Cardiac fibroblast (primary cell): ENCODE results near the gene MRTFB.

Experiments used
- DNase-seq, 2 donors: peaks; one replicate each; pipeline versions ENCODE4 v3.0.0 to v3.0.0-alpha.2; 2010; ENCODE audit warnings: low read depth in 2 of 2
- H3K4me3 ChIP-seq, 2 donors: replicated peaks in 1 of 2; 1 replicate in 1 of 2; 2 replicates in 1 of 2; pipeline ENCODE4 v1.5.1; 2011; ENCODE audit warnings: low read depth in 2 of 2, low read length in 2 of 2, mild to moderate bottlenecking in 2 of 2, moderate library complexity in 1 of 2
- TF ChIP-seq, protein P1 (sequence below): IDR thresholded peaks from one replicate; pipeline ENCODE4 v1.5.1; 2011; ENCODE audit warnings: low read depth, mild to moderate bottlenecking, low read length, inconsistent platforms

The MRTFB gene

DNA sequence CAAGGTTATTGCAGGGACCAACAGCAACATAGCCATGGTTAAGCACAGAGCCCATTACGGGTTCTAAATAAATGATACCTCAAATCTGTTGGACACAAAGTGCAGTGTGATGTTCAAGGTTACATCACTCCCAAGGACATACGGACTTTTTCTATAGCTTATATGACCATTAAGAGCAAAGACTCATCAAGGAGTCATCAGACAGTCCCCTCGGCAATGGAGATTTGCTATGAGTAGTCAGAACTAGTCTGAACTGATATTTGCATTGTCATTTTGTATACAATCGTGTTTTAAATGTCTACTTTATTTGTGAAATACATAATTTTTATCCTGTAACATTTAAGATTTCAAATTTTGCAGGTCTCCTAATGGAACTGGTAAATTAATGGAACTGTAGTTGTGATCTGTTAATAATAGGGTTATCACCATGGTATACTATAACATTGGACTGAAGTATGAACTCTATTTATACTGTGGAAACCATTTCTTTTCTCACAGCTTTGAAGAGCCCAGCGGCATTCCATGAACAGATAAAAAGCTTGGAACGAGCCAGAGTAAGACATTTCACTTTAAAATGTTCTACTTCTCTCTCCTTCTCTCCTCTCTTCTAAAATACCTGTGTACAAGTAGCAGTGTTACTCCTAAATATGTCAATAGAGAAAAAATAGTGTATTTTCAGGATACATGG lies 140.9 kb downstream of the MRTFB start:
- peak in 1 of 2 donors; percentile 30 for DNase-seq
- TF ChIP-seq, protein P1, sequence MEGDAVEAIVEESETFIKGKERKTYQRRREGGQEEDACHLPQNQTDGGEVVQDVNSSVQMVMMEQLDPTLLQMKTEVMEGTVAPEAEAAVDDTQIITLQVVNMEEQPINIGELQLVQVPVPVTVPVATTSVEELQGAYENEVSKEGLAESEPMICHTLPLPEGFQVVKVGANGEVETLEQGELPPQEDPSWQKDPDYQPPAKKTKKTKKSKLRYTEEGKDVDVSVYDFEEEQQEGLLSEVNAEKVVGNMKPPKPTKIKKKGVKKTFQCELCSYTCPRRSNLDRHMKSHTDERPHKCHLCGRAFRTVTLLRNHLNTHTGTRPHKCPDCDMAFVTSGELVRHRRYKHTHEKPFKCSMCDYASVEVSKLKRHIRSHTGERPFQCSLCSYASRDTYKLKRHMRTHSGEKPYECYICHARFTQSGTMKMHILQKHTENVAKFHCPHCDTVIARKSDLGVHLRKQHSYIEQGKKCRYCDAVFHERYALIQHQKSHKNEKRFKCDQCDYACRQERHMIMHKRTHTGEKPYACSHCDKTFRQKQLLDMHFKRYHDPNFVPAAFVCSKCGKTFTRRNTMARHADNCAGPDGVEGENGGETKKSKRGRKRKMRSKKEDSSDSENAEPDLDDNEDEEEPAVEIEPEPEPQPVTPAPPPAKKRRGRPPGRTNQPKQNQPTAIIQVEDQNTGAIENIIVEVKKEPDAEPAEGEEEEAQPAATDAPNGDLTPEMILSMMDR = no peak
- H3K4me3 ChIP-seq = no peak overlapping the region

DNA sequence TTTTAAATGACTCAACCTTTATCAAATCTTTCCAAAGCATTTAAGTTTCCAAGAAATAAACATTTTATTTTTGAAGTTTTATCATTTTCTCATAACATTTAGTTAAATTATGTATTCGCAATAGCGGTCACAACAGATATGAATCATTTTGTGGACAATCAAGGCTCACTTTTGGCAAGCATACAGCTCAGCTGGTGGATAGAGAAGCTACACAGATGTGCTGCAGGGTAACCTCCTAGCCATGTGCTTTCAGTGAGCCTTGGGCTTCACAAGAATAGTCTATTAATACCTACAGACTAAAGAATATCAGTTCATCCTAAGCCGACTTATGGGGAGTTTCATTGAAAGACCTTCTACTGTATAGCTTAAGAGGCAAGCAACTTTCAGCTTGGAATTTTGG lies 144.8 kb downstream of the MRTFB start:
- no peak for DNase-seq
- TF ChIP-seq, protein P1 = no peak
- no peak overlapping the region for H3K4me3 ChIP-seq

DNA sequence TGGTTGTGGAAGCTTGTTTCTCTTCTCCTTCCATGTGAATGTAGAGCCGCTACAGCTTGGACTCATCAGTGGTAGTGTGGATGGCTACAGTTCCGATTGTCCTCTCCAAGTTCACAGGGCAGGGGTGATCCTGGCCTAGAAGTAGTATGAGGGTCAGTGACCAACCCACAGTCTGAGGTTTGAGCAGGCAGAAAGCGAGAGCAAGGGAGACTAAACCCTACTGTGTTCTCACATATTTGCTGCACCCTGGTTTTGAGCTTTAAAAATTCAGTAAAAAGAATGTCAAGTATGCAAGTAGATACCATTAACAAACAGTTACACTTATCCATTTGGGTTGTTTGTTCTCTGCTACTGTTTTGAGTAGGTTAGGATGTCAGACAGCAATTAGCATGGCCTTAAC lies 148.9 kb downstream of the MRTFB start:
- TF ChIP-seq, protein P1 = no peak
- no peak overlapping the region for H3K4me3 ChIP-seq
- DNase-seq = no peak

DNA sequence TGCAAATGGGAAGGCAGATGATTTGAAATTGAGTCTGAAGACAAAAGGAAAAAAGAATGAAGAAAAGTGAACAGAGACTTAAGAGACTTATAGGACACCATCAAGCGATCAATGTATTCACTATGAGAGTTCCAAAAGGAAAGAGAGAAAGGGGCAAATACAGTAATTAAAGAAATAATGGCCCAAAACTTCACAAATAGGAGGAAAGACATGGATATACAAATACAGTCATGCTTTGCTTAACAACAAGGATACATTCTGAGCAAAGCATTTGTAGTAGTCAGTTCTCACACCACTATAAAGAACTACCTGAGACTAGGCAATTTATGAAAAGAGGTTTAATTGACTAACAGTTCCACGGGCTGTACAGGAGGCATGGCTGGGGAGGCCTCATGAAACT lies 152.5 kb downstream of the MRTFB start:
- H3K4me3 ChIP-seq = no peak overlapping the region
- TF ChIP-seq, protein P1 = no peak
- no peak for DNase-seq

DNA sequence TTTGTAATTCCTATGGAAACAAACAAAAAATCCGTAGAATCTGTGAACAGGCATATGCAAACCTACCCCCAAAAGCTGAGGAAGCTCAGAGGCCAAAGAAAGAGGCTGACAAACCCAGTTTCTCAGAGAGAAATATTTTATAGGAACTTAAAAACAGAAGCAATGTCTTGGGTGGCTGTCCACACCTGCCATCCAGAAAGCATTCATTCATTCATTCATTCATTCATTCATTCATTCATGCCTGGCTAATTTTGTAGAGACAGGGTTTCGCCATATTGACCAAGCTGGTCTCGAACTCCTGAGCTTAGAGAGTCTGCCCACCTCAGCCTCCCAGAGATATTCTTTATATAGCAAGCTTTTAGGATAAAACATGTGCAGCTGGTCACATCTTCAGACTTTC lies 154.3 kb downstream of the MRTFB start:
- TF ChIP-seq, protein P1 = no peak
- DNase-seq = no peak
- H3K4me3 ChIP-seq = no peak overlapping the region

DNA sequence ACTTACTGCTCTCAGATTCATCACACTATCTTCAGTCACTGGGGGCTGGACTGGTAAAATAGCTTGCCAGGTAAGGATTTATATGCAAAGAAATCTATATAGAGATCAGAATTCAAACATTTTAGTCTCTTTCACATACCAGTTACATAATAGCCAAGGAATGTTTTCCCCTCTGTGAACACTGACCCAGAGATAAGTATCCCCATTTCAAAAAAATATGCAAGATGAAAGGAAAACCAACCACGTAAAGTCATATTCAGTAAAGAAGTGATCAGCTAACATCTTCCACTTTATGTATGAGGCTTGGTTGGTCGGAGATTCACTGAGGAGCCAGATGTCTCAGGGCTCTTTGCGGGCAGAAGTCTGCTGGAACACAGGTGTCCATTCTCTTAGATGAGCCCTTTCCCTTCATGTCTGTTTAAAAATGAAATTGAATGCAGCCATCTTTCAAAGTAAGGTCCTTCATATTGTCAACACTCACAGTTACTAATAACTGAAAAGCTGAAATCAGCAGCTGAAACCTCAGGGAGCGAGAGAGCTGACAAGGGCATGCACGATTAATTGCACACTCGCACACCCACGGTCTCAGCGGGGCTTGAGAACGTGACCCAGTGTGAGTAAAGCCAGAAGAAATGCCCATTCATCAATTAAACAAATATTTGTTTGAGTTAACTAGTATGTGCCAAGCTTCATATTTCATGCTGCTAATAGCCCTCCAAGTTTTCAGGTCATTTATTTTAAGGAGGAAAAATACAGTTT lies 161.2 kb downstream of the MRTFB start:
- TF ChIP-seq, protein P1 = no peak
- H3K4me3 ChIP-seq = no peak overlapping the region
- DNase-seq = no peak

DNA sequence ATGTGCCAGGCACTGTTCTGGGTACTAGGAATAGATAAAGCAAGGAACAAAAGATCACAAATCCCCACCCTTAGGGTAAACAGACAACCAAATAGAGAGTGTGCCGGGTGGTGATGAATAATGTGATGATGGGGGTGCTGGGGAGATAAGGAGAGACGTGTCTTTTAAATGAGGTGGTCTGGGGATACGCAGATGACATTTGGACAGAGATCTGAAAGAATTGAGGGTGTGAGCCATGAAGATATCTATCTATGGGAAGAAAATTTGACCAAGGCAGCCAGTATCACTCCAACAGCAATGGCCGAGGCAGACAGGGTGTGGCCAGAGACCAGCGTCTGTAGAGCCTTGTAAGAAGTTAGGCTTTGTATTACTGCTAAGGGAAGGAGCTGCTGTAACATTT lies 165.3 kb downstream of the MRTFB start:
- TF ChIP-seq, protein P1 = no peak
- no peak for DNase-seq
- H3K4me3 ChIP-seq = no peak overlapping the region
